H1 (cell line): ENCODE results near the gene ANO2. TPM values are rescaled to one million over a fixed set of nuclear protein-coding genes. Genes with fewer than 3 reads are reported as not detected.

Source experiments
- CTCF ChIA-PET: fragments of 300-600 bp; sonication (Branson Sonifier 250); formaldehyde crosslinking; loops from one replicate; lab custom pipeline; 2021; ENCODE audit not compliant: partially characterized antibody; lab: Charles Lee
- POLR2A ChIA-PET: fragments of 300-600 bp; sonication (Branson Sonifier 250); formaldehyde crosslinking; loops from one replicate; lab custom pipeline; 2021; ENCODE audit warnings: inconsistent platforms; ENCODE audit not compliant: partially characterized antibody; lab: Charles Lee
- DNase-seq, 2 experiments: peaks; one replicate each; pipeline versions ENCODE4 v3.0.0 to v3.0.0-alpha.2; 2010 to 2022; ENCODE audit warnings: low spot score in 2 of 2, low read depth in 1 of 2, mixed read lengths in 1 of 2
- FAIRE-seq: peaks from 2 replicates; lab custom pipeline; 2011; peaks lifted over from hg19 to GRCh38; lab: Jason Lieb, UNC
- H2AFZ ChIP-seq: 2 replicates; pipeline ENCODE4 v1.8.1; 2012; ENCODE audit warnings: low read length, inconsistent platforms
- H2AK5ac ChIP-seq: 2 replicates; pipeline ENCODE4 v1.6.1; 2013; ENCODE audit warnings: low read depth, low read length
- H2BK120ac ChIP-seq: replicated peaks from 2 replicates; pipeline ENCODE3; 2013; ENCODE audit warnings: low read depth, low read length, inconsistent platforms
- H2BK12ac ChIP-seq: 2 replicates; pipeline ENCODE4 v1.6.1; 2013; ENCODE audit warnings: low read depth, low read length
- H2BK15ac ChIP-seq: 2 replicates; pipeline ENCODE4 v1.6.1; 2013; ENCODE audit warnings: low read length
- H2BK20ac ChIP-seq: 2 replicates; pipeline ENCODE4 v1.6.1; 2013; ENCODE audit warnings: low read length
- H2BK5ac ChIP-seq: 2 replicates; pipeline ENCODE4 v1.6.1; 2013; ENCODE audit warnings: low read depth, low read length
- H3K14ac ChIP-seq: 2 replicates; pipeline ENCODE4 v1.6.1; 2013; ENCODE audit warnings: inconsistent platforms; ENCODE audit not compliant: insufficient read length
- H3K18ac ChIP-seq: 2 replicates; pipeline ENCODE4 v1.6.1; 2013; ENCODE audit warnings: low read length; ENCODE audit errors: extremely low read depth
- H3K23ac ChIP-seq: 2 replicates; pipeline ENCODE4 v1.6.1; 2013; ENCODE audit warnings: inconsistent platforms; ENCODE audit not compliant: insufficient read length
- H3K23me2 ChIP-seq: 2 replicates; pipeline ENCODE4 v1.6.1; 2013; ENCODE audit warnings: low read depth, low read length
- H3K27ac ChIP-seq: 2 replicates; pipeline ENCODE4 v1.6.1; 2011; ENCODE audit warnings: low read depth, low read length, inconsistent platforms
- H3K27me3 ChIP-seq, 4 experiments: replicated peaks in 1 of 4; 1 replicate in 1 of 4; 2 replicates in 3 of 4; pipeline versions ENCODE4 v1.6.1 to v1.8.1; 2011 to 2013; ENCODE audit warnings: low read length in 3 of 4, mild to moderate bottlenecking in 3 of 4, inconsistent platforms in 2 of 4, mixed read lengths in 2 of 4, moderate library complexity in 1 of 4; ENCODE audit not compliant: control insufficient read depth in 3 of 4, insufficient read depth in 3 of 4; ENCODE audit errors: extremely low read depth in 1 of 4
- H3K36me3 ChIP-seq, 4 experiments: 2 replicates each; pipeline versions ENCODE4 v1.6.1 to v1.8.1; 2011 to 2013; ENCODE audit warnings: mild to moderate bottlenecking in 4 of 4, low read length in 3 of 4, moderate library complexity in 2 of 4, control low read depth in 1 of 4, inconsistent platforms in 1 of 4; ENCODE audit not compliant: insufficient read depth in 4 of 4, control insufficient read depth in 2 of 4
- H3K4ac ChIP-seq: replicated peaks from 2 replicates; pipeline ENCODE3; 2013; ENCODE audit warnings: low read length, low read depth, mixed read lengths, inconsistent platforms; ENCODE audit not compliant: insufficient read length
- H3K4me1 ChIP-seq, 4 experiments: replicated peaks in 1 of 4; 1 replicate in 1 of 4; 2 replicates in 3 of 4; pipeline versions ENCODE4 v1.6.1 to v1.8.1; 2011 to 2013; ENCODE audit warnings: low read length in 3 of 4, inconsistent platforms in 2 of 4, mixed read lengths in 1 of 4; ENCODE audit not compliant: insufficient read depth in 4 of 4, control insufficient read depth in 3 of 4
- H3K4me2 ChIP-seq, 2 experiments: 2 replicates each; pipeline versions ENCODE4 v1.6.1 to v1.8.1; 2011 to 2013; ENCODE audit warnings: low read depth in 2 of 2, low read length in 2 of 2, control low read depth in 1 of 2, inconsistent platforms in 1 of 2, mild to moderate bottlenecking in 1 of 2; ENCODE audit not compliant: insufficient read depth in 1 of 2
- H3K4me3 ChIP-seq, 4 experiments: fragments of 200-600, 300-600 bp in 1 of 4; sonication (generic), shearing (Covaris generic), sonication (Bioruptor Twin) in 1 of 4; 2 replicates each; pipeline versions ENCODE4 v1.5.1 to v1.8.1; 2011 to 2016; ENCODE audit warnings: low read length in 4 of 4, low read depth in 3 of 4, control low read depth in 2 of 4, inconsistent platforms in 2 of 4, mild to moderate bottlenecking in 2 of 4, mixed read lengths in 1 of 4, moderate library complexity in 1 of 4; ENCODE audit not compliant: insufficient read depth in 2 of 4; ENCODE audit errors: extremely low read depth in 1 of 4
- H3K56ac ChIP-seq: replicated peaks from 2 replicates; pipeline ENCODE3; 2013; ENCODE audit warnings: low read depth, mild to moderate bottlenecking, mixed read lengths, low read length, inconsistent platforms; ENCODE audit not compliant: insufficient read length
- H3K79me1 ChIP-seq: 2 replicates; pipeline ENCODE4 v1.6.1; 2013; ENCODE audit warnings: low read depth, low read length, control low read depth
- H3K79me2 ChIP-seq, 2 experiments: 2 replicates each; pipeline versions ENCODE4 v1.6.1 to v1.8.1; 2012 to 2013; ENCODE audit warnings: low read length in 2 of 2, mild to moderate bottlenecking in 2 of 2, inconsistent platforms in 1 of 2; ENCODE audit not compliant: insufficient read depth in 2 of 2, control insufficient read depth in 1 of 2
- H3K9ac ChIP-seq, 4 experiments: replicated peaks in 1 of 4; 1 replicate in 1 of 4; 2 replicates in 3 of 4; pipeline versions ENCODE4 v1.6.1 to v1.8.1; 2011 to 2013; ENCODE audit warnings: low read depth in 3 of 4, low read length in 3 of 4, control low read depth in 2 of 4, mild to moderate bottlenecking in 2 of 4, moderate library complexity in 2 of 4, inconsistent platforms in 1 of 4; ENCODE audit errors: extremely low read depth in 1 of 4
- H3K9me3 ChIP-seq, 2 experiments: 2 replicates each; pipeline versions ENCODE4 v1.6.1 to v1.8.1; 2012 to 2013; ENCODE audit warnings: mild to moderate bottlenecking in 2 of 2, moderate library complexity in 2 of 2, control low read depth in 1 of 2, inconsistent platforms in 1 of 2, low read depth in 1 of 2, low read length in 1 of 2, mixed read lengths in 1 of 2; ENCODE audit not compliant: insufficient read depth in 2 of 2
- H4K20me1 ChIP-seq, 2 experiments: replicated peaks in 1 of 2; 2 replicates each; pipeline versions ENCODE3 to v1.8.1; 2011 to 2013; ENCODE audit warnings: inconsistent platforms in 2 of 2, low read length in 2 of 2, mild to moderate bottlenecking in 1 of 2; ENCODE audit not compliant: insufficient read depth in 2 of 2, control insufficient read depth in 1 of 2
- H4K5ac ChIP-seq: 2 replicates; pipeline ENCODE4 v1.6.1; 2013; ENCODE audit warnings: low read length, low read depth, mixed read lengths, inconsistent platforms; ENCODE audit not compliant: insufficient read length
- H4K8ac ChIP-seq: 2 replicates; pipeline ENCODE4 v1.8.0; 2013; ENCODE audit warnings: mild to moderate bottlenecking, moderate library complexity, low read length, inconsistent platforms; ENCODE audit not compliant: insufficient read depth; ENCODE audit errors: extremely low read depth
- H4K91ac ChIP-seq: replicated peaks from 2 replicates; pipeline ENCODE3; 2013; ENCODE audit warnings: low read length, mixed read lengths, inconsistent platforms; ENCODE audit not compliant: insufficient read length
- whole genome bisulfite sequencing, 2 experiments: shearing (Covaris generic) in 1 of 2; methylation state at CpG; one replicate each; pipeline versions ENCODE4 v1.1.6 to v1.1.7; 2013 to 2015; ENCODE audit warnings: low lambda C conversion rate in 2 of 2, mixed read lengths in 2 of 2, inconsistent platforms in 1 of 2, low coverage in 1 of 2, missing lambda C conversion rate in 1 of 2; ENCODE audit not compliant: insufficient replicate concordance in 2 of 2, insufficient coverage in 1 of 2, insufficient read length in 1 of 2; ENCODE audit errors: extremely low coverage in 1 of 2, missing lambda C conversion rate in 1 of 2; 5-methylcytosine and 5-hydroxymethylcytosine counted together
- polyA plus RNA-seq, 7 experiments: library from polyadenylated mRNA; depleted of rRNA in 3 of 7; stranded (reverse) in 5 of 7; unstranded in 2 of 7; fragments of >200 nt in 5 of 7; fragments of 200-250 nt in 2 of 7; gene quantifications; 1 replicate in 5 of 7; 2 replicates in 1 of 7; 4 replicates in 1 of 7; pipeline versions ENCODE4 v1.2.1 to v1.2.3, GENCODE V29; 2011 to 2013; ENCODE audit warnings: missing spikeins in 2 of 7, mixed read lengths in 2 of 7
- total RNA-seq: library from RNA; stranded (reverse); fragmentation: NEBNext Ultra II Directional; extraction: Animal tissue kit (Norgen Biotek cat#: 25700); gene quantifications from 2 replicates; pipeline ENCODE4 v1.2.1, GENCODE V29; 2021

The ANO2 gene
- total and polyA plus RNA-seq, 2 of the 8 experiments (the other 6 are each of a cell fraction or from before 2014, with no cell fraction given): 1.9 to 5.5 TPM

- Histone ChIP-seq H3K4me1 (peaks cover 5 to 14% (median 9%) of the 10 kb centered on the region in 4 experiments; a peak in 6 of 7 replicates), H3K79me1 (no peaks in the 10 kb centered on the region), H3K4me2 (no peak overlapping the region), H3K36me3 (no peaks in the 10 kb centered on the region), H2AK5ac (no peak overlapping the region), H3K27me3 (0 out of 7 replicates have a peak, but pooled peaks cover 0 to 3% (median 0%) of the 10 kb centered on the region in 4 experiments), H2AFZ (0 out of 2 replicates have a peak overlapping the region, but pooled peaks have one; percentile 6), H3K9ac (no peak overlapping the region), H4K8ac (no peak overlapping the region), H3K14ac (no peak overlapping the region), H3K23ac (no peak overlapping the region), H4K20me1 (peaks cover 0 to 4% of the 10 kb centered on the region in 2 experiments), H2BK5ac (no peak overlapping the region; the same call in 1 of the 2 replicates), H2BK15ac (0 out of 2 replicates have a peak overlapping the region, but pooled peaks have one; percentile 46), H3K4ac (no peak overlapping the region), H4K91ac (no peak overlapping the region), H2BK120ac (no peak overlapping the region), H3K56ac (no peak overlapping the region), H2BK12ac (no peak overlapping the region), H3K23me2 (no peaks in the 10 kb centered on the region), H4K5ac (no peak overlapping the region), H3K79me2 (no peaks in the 10 kb centered on the region), H3K27ac (no peak overlapping the region), H3K9me3 (no peaks in the 10 kb centered on the region), H2BK20ac (no peak overlapping the region), H3K18ac (no peak overlapping the region), H3K4me3 (no peak overlapping the region)
- FAIRE-seq (no peak), DNase-seq (no peak)
- POLR2A ChIA-PET: interaction anchor here (1.4 kb wide), 1 partner anchor 9 kb away, joined by 3 read pairs; no protein-coding TSS in a partner anchor
- CTCF ChIA-PET: interaction anchor here (0.9 to 1.9 kb wide), 10 partner anchors 9 to 157 kb away, joined by 3 to 6 read pairs (median 4); partner anchors contain the start of gene ANO2
- WGBS, 2 experiments: 78% methylated on average over 17 of the region's 17 CpGs; no CpG with 5 or more reads in 1 of the 2 experiments
Measured at GRCh38 chr12:5969156-5969973, 24.3 kb upstream of the ANO2 start.
